SK-N-SH treated with all-trans-retinoic acid at 6 μM for 48 hours (cell line): Measurements from ENCODE around the gene FAM20A.

ENCODE experiments used
- ATAC-seq: fragments of 200-7000 bp; cut with Tn5 transposase; 3 replicates; pipeline ENCODE4 v1.9.1; 2020; ENCODE audit warnings: mild to moderate bottlenecking, moderate library complexity
- ARNTL ChIP-seq: fragments of 450-650 bp; formaldehyde crosslinking; IDR thresholded peaks from 2 replicates; pipeline ENCODE4 v1.5.0; 2020; ENCODE audit warnings: low read depth, mild to moderate bottlenecking, moderate library complexity, borderline replicate concordance
- BACH2 ChIP-seq: fragments of 250-450 bp; sonication (Bioruptor Pico); IDR thresholded peaks from 2 replicates; pipeline ENCODE4 v1.9.0; 2021; ENCODE audit warnings: mild to moderate bottlenecking, borderline replicate concordance
- CSDC2 ChIP-seq: fragments of 250-450 bp; sonication (Bioruptor Pico); IDR thresholded peaks from 2 replicates; pipeline ENCODE4 v1.5.0; 2020; ENCODE audit warnings: mild to moderate bottlenecking, moderate library complexity
- ESRRG ChIP-seq: fragments of 250-450 bp; sonication (Bioruptor Pico); IDR thresholded peaks from 2 replicates; pipeline ENCODE4 v1.6.1; 2021; ENCODE audit warnings: mild to moderate bottlenecking
- GLIS3 ChIP-seq: fragments of 250-450 bp; sonication (Bioruptor Pico); IDR thresholded peaks from 2 replicates; pipeline ENCODE4 v1.5.0; 2020; ENCODE audit warnings: mild to moderate bottlenecking, moderate library complexity
- ISL1 ChIP-seq: fragments of 250-450 bp; sonication (Bioruptor Pico); IDR thresholded peaks from 2 replicates; pipeline ENCODE4 v2.1.2; 2022; ENCODE audit warnings: mild to moderate bottlenecking, moderate library complexity
- OSR1 ChIP-seq: fragments of 250-450 bp; sonication (Bioruptor Pico); IDR thresholded peaks from 2 replicates; pipeline ENCODE4 v1.8.0; 2022; ENCODE audit warnings: moderate library complexity, mild to moderate bottlenecking, inconsistent platforms
- PPARA ChIP-seq: fragments of 250-450 bp; sonication (Bioruptor Pico); IDR thresholded peaks from 2 replicates; pipeline ENCODE4 v1.5.0; 2020; ENCODE audit warnings: mild to moderate bottlenecking, borderline replicate concordance
- RARB ChIP-seq: fragments of 250-450 bp; sonication (Bioruptor Pico); IDR thresholded peaks from 2 replicates; pipeline ENCODE4 v1.8.0; 2021; ENCODE audit warnings: mild to moderate bottlenecking, moderate library complexity
- SNAI2 ChIP-seq: fragments of 250-450 bp; sonication (Bioruptor Pico); IDR thresholded peaks from 2 replicates; pipeline ENCODE4 v1.5.0; 2020; ENCODE audit warnings: mild to moderate bottlenecking, moderate library complexity
- TCF4 ChIP-seq: fragments of 250-450 bp; sonication (Bioruptor Pico); IDR thresholded peaks from 2 replicates; pipeline ENCODE4 v1.8.0; 2021; ENCODE audit warnings: mild to moderate bottlenecking, moderate library complexity, borderline replicate concordance
- TOX ChIP-seq: fragments of 250-450 bp; sonication (Bioruptor Pico); IDR thresholded peaks from 2 replicates; pipeline ENCODE4 v1.8.0; 2021; ENCODE audit warnings: mild to moderate bottlenecking, moderate library complexity, borderline replicate concordance
- ZC3H10 ChIP-seq: fragments of 250-450 bp; sonication (Bioruptor Pico); IDR thresholded peaks from 2 replicates; pipeline ENCODE4 v1.5.1; 2021; ENCODE audit warnings: mild to moderate bottlenecking, moderate library complexity
- ZFP3 ChIP-seq: fragments of 250-450 bp; sonication (Bioruptor Pico); IDR thresholded peaks from 2 replicates; pipeline ENCODE4 v1.5.0; 2020; ENCODE audit warnings: mild to moderate bottlenecking, moderate library complexity
- ZFP30 ChIP-seq: fragments of 450-650 bp; formaldehyde crosslinking; IDR thresholded peaks from 2 replicates; pipeline ENCODE4 v1.5.0; 2022; ENCODE audit warnings: mild to moderate bottlenecking, moderate library complexity
- ZNF565 ChIP-seq: fragments of 450-650 bp; formaldehyde crosslinking; conservative IDR thresholded peaks from 2 replicates; pipeline ENCODE4 v1.5.0; 2020; ENCODE audit warnings: low read depth, mild to moderate bottlenecking, moderate library complexity
- ZNF70 ChIP-seq: fragments of 450-650 bp; formaldehyde crosslinking; IDR thresholded peaks from 2 replicates; pipeline ENCODE4 v1.5.0; 2020; ENCODE audit warnings: mild to moderate bottlenecking, moderate library complexity
- ZNF8 ChIP-seq: fragments of 450-650 bp; formaldehyde crosslinking; IDR thresholded peaks from 2 replicates; pipeline ENCODE4 v1.5.0; 2020; ENCODE audit warnings: mild to moderate bottlenecking, moderate library complexity
- TF ChIP-seq, protein P1 (sequence below): fragments of 250-450 bp; sonication (Bioruptor Pico); IDR thresholded peaks from 2 replicates; pipeline ENCODE4 v1.5.0; 2020; ENCODE audit warnings: mild to moderate bottlenecking, moderate library complexity
- TF ChIP-seq, protein P2 (sequence below): fragments of 250-450 bp; sonication (Bioruptor Pico); IDR thresholded peaks from 2 replicates; pipeline ENCODE4 v1.5.1; 2021; ENCODE audit warnings: mild to moderate bottlenecking, moderate library complexity
- TF ChIP-seq, protein P3 (sequence below): fragments of 250-450 bp; sonication (Bioruptor Pico); IDR thresholded peaks from 2 replicates; pipeline ENCODE4 v1.8.0; 2020; ENCODE audit warnings: mild to moderate bottlenecking, moderate library complexity, borderline replicate concordance
- TF ChIP-seq, protein P4 (sequence below): fragments of 250-450 bp; sonication (Bioruptor Pico); IDR thresholded peaks from 2 replicates; pipeline ENCODE4 v1.5.1; 2020; ENCODE audit warnings: low read depth, mild to moderate bottlenecking, moderate library complexity

Gene FAM20A

DNA sequence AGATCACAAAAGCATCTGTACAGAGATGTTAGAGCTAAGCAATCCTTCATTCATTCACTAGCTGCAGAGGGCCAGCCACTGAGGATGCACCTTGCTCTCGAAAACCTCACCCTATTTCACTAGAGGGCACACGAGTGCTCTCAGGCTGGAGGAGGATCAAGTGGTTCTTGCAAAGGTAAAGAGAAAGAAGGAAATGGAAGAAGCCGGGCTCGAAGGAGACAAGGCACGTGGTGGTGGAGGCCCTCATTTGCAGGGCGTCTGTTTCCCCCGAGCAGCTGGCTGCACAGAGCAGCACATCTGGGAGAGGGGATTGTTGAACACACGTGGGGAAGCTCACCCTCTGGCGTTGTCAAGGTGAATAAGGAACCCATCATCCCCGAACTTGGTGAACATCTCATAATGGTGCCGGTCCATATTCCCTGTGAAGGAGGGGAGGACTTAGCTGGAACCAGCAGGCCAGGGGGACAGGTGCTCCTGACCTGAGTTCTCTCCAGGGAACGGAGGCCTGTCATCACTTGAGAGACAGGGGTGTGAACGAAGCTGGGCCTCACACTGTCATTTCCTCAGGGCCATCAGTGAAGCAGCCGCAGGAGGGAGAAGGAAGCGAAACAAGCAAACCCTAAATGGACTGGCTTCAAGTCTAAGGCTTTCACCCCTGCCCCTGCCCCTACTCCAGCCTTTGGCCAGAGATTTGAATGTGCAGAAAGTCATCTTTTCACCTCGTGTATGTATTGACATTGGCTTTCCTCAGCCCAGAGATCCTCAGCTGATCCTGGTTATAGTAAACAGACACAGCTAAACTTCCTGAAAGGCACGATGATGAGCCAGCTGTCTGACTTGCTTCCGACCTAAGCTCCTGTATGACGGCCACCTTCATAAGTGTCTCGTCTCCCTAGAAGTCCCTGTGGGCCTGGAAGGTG lies 61.4 kb downstream of the FAM20A start:
- TF ChIP-seq OSR1 = no peak
- no peak for TF ChIP-seq GLIS3 (CRISPR knock-in tag)
- TF ChIP-seq ARNTL = no peak
- no peak for TF ChIP-seq PPARA (CRISPR knock-in tag)
- TF ChIP-seq RARB (CRISPR knock-in tag) = no peak
- no peak for TF ChIP-seq TCF4 (CRISPR knock-in tag)
- TF ChIP-seq ZFP30 = no peak
- TF ChIP-seq, protein P1, sequence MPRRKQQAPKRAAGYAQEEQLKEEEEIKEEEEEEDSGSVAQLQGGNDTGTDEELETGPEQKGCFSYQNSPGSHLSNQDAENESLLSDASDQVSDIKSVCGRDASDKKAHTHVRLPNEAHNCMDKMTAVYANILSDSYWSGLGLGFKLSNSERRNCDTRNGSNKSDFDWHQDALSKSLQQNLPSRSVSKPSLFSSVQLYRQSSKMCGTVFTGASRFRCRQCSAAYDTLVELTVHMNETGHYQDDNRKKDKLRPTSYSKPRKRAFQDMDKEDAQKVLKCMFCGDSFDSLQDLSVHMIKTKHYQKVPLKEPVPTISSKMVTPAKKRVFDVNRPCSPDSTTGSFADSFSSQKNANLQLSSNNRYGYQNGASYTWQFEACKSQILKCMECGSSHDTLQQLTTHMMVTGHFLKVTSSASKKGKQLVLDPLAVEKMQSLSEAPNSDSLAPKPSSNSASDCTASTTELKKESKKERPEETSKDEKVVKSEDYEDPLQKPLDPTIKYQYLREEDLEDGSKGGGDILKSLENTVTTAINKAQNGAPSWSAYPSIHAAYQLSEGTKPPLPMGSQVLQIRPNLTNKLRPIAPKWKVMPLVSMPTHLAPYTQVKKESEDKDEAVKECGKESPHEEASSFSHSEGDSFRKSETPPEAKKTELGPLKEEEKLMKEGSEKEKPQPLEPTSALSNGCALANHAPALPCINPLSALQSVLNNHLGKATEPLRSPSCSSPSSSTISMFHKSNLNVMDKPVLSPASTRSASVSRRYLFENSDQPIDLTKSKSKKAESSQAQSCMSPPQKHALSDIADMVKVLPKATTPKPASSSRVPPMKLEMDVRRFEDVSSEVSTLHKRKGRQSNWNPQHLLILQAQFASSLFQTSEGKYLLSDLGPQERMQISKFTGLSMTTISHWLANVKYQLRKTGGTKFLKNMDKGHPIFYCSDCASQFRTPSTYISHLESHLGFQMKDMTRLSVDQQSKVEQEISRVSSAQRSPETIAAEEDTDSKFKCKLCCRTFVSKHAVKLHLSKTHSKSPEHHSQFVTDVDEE (CRISPR knock-in tag) = no peak
- no peak for TF ChIP-seq BACH2
- TF ChIP-seq, protein P2, sequence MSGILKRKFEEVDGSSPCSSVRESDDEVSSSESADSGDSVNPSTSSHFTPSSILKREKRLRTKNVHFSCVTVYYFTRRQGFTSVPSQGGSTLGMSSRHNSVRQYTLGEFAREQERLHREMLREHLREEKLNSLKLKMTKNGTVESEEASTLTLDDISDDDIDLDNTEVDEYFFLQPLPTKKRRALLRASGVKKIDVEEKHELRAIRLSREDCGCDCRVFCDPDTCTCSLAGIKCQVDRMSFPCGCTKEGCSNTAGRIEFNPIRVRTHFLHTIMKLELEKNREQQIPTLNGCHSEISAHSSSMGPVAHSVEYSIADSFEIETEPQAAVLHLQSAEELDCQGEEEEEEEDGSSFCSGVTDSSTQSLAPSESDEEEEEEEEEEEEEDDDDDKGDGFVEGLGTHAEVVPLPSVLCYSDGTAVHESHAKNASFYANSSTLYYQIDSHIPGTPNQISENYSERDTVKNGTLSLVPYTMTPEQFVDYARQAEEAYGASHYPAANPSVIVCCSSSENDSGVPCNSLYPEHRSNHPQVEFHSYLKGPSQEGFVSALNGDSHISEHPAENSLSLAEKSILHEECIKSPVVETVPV (CRISPR knock-in tag) = no peak
- no peak for TF ChIP-seq ZFP3 (CRISPR knock-in tag)
- TF ChIP-seq ZNF70 (CRISPR knock-in tag) = no peak
- no peak for TF ChIP-seq ESRRG
- TF ChIP-seq, protein P3, sequence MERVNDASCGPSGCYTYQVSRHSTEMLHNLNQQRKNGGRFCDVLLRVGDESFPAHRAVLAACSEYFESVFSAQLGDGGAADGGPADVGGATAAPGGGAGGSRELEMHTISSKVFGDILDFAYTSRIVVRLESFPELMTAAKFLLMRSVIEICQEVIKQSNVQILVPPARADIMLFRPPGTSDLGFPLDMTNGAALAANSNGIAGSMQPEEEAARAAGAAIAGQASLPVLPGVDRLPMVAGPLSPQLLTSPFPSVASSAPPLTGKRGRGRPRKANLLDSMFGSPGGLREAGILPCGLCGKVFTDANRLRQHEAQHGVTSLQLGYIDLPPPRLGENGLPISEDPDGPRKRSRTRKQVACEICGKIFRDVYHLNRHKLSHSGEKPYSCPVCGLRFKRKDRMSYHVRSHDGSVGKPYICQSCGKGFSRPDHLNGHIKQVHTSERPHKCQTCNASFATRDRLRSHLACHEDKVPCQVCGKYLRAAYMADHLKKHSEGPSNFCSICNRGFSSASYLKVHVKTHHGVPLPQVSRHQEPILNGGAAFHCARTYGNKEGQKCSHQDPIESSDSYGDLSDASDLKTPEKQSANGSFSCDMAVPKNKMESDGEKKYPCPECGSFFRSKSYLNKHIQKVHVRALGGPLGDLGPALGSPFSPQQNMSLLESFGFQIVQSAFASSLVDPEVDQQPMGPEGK (CRISPR knock-in tag) = no peak
- TF ChIP-seq, protein P4, sequence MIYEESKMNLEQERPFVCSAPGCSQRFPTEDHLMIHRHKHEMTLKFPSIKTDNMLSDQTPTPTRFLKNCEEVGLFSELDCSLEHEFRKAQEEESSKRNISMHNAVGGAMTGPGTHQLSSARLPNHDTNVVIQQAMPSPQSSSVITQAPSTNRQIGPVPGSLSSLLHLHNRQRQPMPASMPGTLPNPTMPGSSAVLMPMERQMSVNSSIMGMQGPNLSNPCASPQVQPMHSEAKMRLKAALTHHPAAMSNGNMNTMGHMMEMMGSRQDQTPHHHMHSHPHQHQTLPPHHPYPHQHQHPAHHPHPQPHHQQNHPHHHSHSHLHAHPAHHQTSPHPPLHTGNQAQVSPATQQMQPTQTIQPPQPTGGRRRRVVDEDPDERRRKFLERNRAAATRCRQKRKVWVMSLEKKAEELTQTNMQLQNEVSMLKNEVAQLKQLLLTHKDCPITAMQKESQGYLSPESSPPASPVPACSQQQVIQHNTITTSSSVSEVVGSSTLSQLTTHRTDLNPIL (CRISPR knock-in tag) = no peak
- no peak for TF ChIP-seq ZC3H10 (CRISPR knock-in tag)
- TF ChIP-seq ZNF8 (CRISPR knock-in tag) = no peak
- TF ChIP-seq ZNF565 (CRISPR knock-in tag) = no peak
- no peak for TF ChIP-seq ISL1
- TF ChIP-seq SNAI2 (CRISPR knock-in tag) = no peak
- TF ChIP-seq, all 23 proteins: peak for 0
- peak; percentile 9; the same call in 1 of the 3 replicates for ATAC-seq

DNA sequence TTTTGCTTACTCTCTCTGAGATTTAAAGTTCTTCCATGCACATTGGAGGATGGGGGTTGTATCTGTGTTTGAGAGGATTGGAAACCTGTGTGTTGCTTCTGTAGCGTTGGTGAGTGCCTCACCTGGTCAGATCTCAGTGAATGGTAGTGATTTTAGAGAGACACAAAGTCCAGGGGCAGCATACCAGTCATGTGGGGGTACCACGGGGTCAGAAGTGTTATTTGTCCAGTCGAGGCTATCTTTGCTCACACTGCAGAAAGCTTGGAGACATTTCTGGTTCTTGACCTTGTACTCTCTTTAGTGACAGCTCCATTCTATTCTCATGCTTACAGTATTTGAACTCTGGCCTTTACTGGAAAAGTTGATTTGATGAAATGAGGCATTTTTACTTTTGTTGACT lies 65.2 kb downstream of the FAM20A start:
- no peak for ATAC-seq
- TF ChIP-seq SNAI2 (CRISPR knock-in tag) = no peak
- no peak for TF ChIP-seq PPARA (CRISPR knock-in tag)
- no peak for TF ChIP-seq ISL1
- TF ChIP-seq GLIS3 (CRISPR knock-in tag) = no peak
- no peak for TF ChIP-seq ZFP30
- no peak for TF ChIP-seq ZC3H10 (CRISPR knock-in tag)
- no peak for TF ChIP-seq ZNF70 (CRISPR knock-in tag)
- TF ChIP-seq TCF4 (CRISPR knock-in tag) = no peak
- TF ChIP-seq TOX (CRISPR knock-in tag) = no peak
- TF ChIP-seq, protein P1 (CRISPR knock-in tag) = no peak
- no peak for TF ChIP-seq CSDC2
- no peak for TF ChIP-seq BACH2
- no peak for TF ChIP-seq ZNF8 (CRISPR knock-in tag)
- TF ChIP-seq RARB (CRISPR knock-in tag) = no peak
- TF ChIP-seq, protein P4 (CRISPR knock-in tag) = no peak
- TF ChIP-seq, protein P2 (CRISPR knock-in tag) = no peak
